ENCODE measurements around the gene ENDOV.

Gene ENDOV

DNA sequence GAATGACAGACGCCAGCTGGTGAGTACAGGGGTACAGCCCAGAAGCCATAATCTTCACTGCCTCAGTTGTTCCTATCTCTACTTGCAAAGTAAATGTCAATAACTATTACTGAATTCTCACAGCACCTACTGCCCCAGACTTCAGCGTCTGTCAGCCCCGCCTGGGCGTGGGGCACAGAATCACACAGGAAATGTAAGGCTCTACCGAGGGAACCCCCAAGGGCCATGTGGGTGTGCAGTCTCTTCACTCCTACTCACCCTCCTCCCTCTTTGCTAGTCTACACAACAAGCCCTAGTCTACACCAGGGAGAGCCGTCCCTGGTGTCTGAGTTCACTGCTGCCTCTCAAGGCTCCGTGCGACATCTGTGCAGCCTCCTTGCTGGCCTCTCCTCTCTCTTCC is 57.0 kb downstream of the ENDOV start:
- DNase-seq, result no peak
- Histone ChIP-seq H3K27me3 (ENCODE audit: insufficient read depth, low read length) (peaks cover 43% of the 10 kb centered on the region), H2BK5ac (ENCODE audit: low read depth, low read length, poor library complexity) (no peak overlapping the region), H2BK120ac (ENCODE audit: insufficient read depth, low read length, poor library complexity) (no peak overlapping the region), H2AFZ (ENCODE audit: insufficient read depth, low read length, poor library complexity) (no peak overlapping the region), H3K9me3 (ENCODE audit: insufficient read depth, low read depth, low read length) (peaks cover 5% of the 10 kb centered on the region), H3K9ac (ENCODE audit: low read length) (no peak overlapping the region), H3K4me1 (ENCODE audit: control insufficient read depth in 1 of 2, insufficient read depth in 2 of 2, low read length in 2 of 2) (peaks cover 0 to 4% of the 10 kb centered on the region in 2 experiments), H3K4me2 (ENCODE audit: low read length) (no peak overlapping the region), H3K4me3 (ENCODE audit: low read depth, low read length) (no peak overlapping the region), H2AK5ac (ENCODE audit: low read length) (no peak overlapping the region), H4K91ac (ENCODE audit: low read depth, low read length) (no peak overlapping the region), H4K12ac (ENCODE audit: low read depth, low read length) (no peak overlapping the region), H3K36me3 (ENCODE audit: control insufficient read depth in 1 of 2, insufficient read depth in 2 of 2, low read length in 2 of 2) (no peaks in the 10 kb centered on the region), H3K18ac (ENCODE audit: low read length) (no peak overlapping the region), H3K4ac (ENCODE audit: low read depth, low read length) (no peak overlapping the region), H4K8ac (ENCODE audit: low read depth, low read length) (no peak overlapping the region), H3K27ac (ENCODE audit: low read depth, low read length) (no peak overlapping the region), H3K79me1 (ENCODE audit: low read length) (no peaks in the 10 kb centered on the region), H2BK12ac (ENCODE audit: low read length) (no peak overlapping the region), H3K79me2 (ENCODE audit: control insufficient read depth, insufficient read depth, low read length, poor library complexity) (no peaks in the 10 kb centered on the region), H3K14ac (ENCODE audit: low read length) (no peak overlapping the region), H3K23ac (ENCODE audit: low read length) (no peak overlapping the region)
- no CpG with 5 or more reads among the region's 8 CpGs for WGBS (ENCODE audit: extremely low coverage, insufficient coverage, insufficient read length)

DNA sequence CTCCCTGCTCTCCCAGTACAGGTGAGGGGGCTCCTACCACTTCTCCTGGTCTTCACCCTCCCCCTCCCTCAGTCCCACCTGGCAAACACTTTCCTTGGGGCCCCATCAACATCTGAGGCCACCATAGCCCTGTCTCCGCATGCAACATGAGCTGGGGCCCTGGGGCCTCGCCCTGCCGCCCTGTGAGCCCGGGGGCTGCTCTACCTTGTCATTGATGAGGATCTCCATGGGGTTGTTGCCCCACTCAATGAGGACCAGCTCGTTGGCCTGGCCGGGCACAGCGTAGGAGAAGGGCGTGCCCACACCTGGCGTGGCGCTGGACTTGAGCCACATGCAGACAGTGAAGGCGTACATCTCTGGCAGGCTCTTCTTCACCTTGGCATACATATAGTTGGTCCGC is 58.0 kb downstream of the ENDOV start:
- Histone ChIP-seq H3K18ac (ENCODE audit: low read length) (no peak overlapping the region), H3K9ac (ENCODE audit: low read length) (no peak overlapping the region), H3K79me2 (ENCODE audit: control insufficient read depth, insufficient read depth, low read length, poor library complexity) (no peaks in the 10 kb centered on the region), H3K4ac (ENCODE audit: low read depth, low read length) (no peak overlapping the region), H4K91ac (ENCODE audit: low read depth, low read length) (no peak overlapping the region), H3K36me3 (ENCODE audit: control insufficient read depth in 1 of 2, insufficient read depth in 2 of 2, low read length in 2 of 2) (no peaks in the 10 kb centered on the region), H3K4me3 (ENCODE audit: low read depth, low read length) (no peak overlapping the region), H2AK5ac (ENCODE audit: low read length) (no peak overlapping the region), H3K4me1 (ENCODE audit: control insufficient read depth in 1 of 2, insufficient read depth in 2 of 2, low read length in 2 of 2) (peaks cover 3 to 4% of the 10 kb centered on the region in 2 experiments), H2BK12ac (ENCODE audit: low read length) (no peak overlapping the region), H3K27me3 (ENCODE audit: insufficient read depth, low read length) (peaks cover 53% of the 10 kb centered on the region), H3K4me2 (ENCODE audit: low read length) (no peak overlapping the region), H3K14ac (ENCODE audit: low read length) (no peak overlapping the region), H3K27ac (ENCODE audit: low read depth, low read length) (no peak overlapping the region), H3K79me1 (ENCODE audit: low read length) (no peaks in the 10 kb centered on the region), H3K23ac (ENCODE audit: low read length) (no peak overlapping the region), H2BK5ac (ENCODE audit: low read depth, low read length, poor library complexity) (no peak overlapping the region), H3K9me3 (ENCODE audit: insufficient read depth, low read depth, low read length) (peaks cover 5% of the 10 kb centered on the region), H2BK120ac (ENCODE audit: insufficient read depth, low read length, poor library complexity) (no peak overlapping the region), H4K12ac (ENCODE audit: low read depth, low read length) (no peak overlapping the region), H2AFZ (ENCODE audit: insufficient read depth, low read length, poor library complexity) (no peak overlapping the region), H4K8ac (ENCODE audit: low read depth, low read length) (no peak overlapping the region)
- no CpG with 5 or more reads among the region's 12 CpGs for WGBS (ENCODE audit: extremely low coverage, insufficient coverage, insufficient read length)
- no peak for DNase-seq

DNA sequence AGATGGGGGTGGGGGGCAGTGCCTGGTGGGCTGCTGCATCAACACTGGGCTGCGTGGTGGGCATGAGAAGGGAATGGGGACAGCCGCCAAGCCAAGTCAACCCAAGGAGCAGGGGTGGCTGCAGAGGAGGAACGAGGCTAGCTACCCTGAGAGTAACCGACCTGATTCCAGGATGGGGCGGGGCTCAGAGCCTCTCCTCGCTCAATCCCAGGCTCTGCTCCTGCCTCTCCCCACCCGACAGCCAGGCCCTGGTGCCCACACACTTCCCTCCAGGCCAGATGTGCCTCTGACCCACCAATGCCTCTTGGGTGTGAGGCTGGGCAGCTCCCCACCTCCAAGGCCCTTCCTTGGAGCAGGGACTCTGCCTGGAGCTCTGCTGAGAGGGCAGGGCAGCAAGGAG is 58.7 kb downstream of the ENDOV start:
- H3K4me2 ChIP-seq (ENCODE audit: low read length), result no peak overlapping the region
- WGBS (ENCODE audit: extremely low coverage, insufficient coverage, insufficient read length), result no CpG with 5 or more reads among the region's 7 CpGs
- H3K4me3 ChIP-seq (ENCODE audit: low read depth, low read length), result no peak overlapping the region
- H4K91ac ChIP-seq (ENCODE audit: low read depth, low read length), result no peak overlapping the region
- H3K79me2 ChIP-seq (ENCODE audit: control insufficient read depth, insufficient read depth, low read length, poor library complexity), result no peaks in the 10 kb centered on the region
- H3K4me1 ChIP-seq (ENCODE audit: control insufficient read depth in 1 of 2, insufficient read depth in 2 of 2, low read length in 2 of 2), result peaks cover 3 to 4% of the 10 kb centered on the region in 2 experiments
- no peak overlapping the region for H2BK120ac ChIP-seq (ENCODE audit: insufficient read depth, low read length, poor library complexity)
- H3K23ac ChIP-seq (ENCODE audit: low read length), result no peak overlapping the region
- H4K8ac ChIP-seq (ENCODE audit: low read depth, low read length), result no peak overlapping the region
- H2AFZ ChIP-seq (ENCODE audit: insufficient read depth, low read length, poor library complexity), result no peak overlapping the region
- DNase-seq, result no peak
- H3K18ac ChIP-seq (ENCODE audit: low read length), result no peak overlapping the region
- H3K27ac ChIP-seq (ENCODE audit: low read depth, low read length), result no peak overlapping the region
- no peaks in the 10 kb centered on the region for H3K36me3 ChIP-seq (ENCODE audit: control insufficient read depth in 1 of 2, insufficient read depth in 2 of 2, low read length in 2 of 2)
- H2AK5ac ChIP-seq (ENCODE audit: low read length), result no peak overlapping the region
- H3K9ac ChIP-seq (ENCODE audit: low read length), result no peak overlapping the region
- no peak overlapping the region for H3K4ac ChIP-seq (ENCODE audit: low read depth, low read length)
- no peak overlapping the region for H3K14ac ChIP-seq (ENCODE audit: low read length)
- H3K9me3 ChIP-seq (ENCODE audit: insufficient read depth, low read depth, low read length), result peaks cover 7% of the 10 kb centered on the region
- no peak overlapping the region for H2BK5ac ChIP-seq (ENCODE audit: low read depth, low read length, poor library complexity)
- H4K12ac ChIP-seq (ENCODE audit: low read depth, low read length), result no peak overlapping the region
- peaks cover 60% of the 10 kb centered on the region for H3K27me3 ChIP-seq (ENCODE audit: insufficient read depth, low read length)
- H3K79me1 ChIP-seq (ENCODE audit: low read length), result no peaks in the 10 kb centered on the region
- H2BK12ac ChIP-seq (ENCODE audit: low read length), result no peak overlapping the region

DNA sequence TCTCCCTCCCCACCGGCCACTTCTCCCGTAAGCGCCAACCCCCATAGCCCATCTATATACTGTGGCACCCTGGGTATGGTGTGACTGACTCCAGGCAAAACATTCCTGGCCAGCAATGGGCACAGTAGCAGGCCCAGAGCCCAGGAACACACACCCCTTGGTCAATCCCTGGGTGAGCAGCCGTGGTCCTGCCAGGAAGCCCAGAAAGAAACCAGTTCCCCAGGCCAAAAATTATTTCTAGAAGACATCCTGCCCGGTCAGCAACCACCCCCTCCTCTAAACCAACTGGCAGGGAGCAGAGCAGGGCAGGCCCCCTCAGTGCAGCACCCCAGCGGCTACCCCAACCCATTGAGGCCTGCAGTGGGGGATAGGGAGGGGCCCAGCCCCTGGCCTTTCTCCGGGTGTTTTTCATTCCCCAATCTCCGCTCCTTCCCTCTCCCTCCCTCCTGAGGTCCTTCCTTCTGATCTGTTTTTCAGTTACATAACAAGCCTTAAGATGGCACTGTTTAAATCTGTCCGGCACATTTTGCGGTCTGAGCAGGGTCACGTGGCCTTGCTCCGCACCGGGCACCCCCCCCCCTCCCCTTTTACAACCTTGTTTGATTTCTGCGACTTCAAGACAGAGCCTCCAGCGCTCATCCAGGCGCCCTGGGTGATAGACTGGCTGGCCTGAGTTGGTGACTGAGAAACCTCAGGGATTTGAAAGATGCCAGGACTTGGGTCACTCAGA is 59.4 kb downstream of the ENDOV start:
- Histone ChIP-seq H3K9ac (ENCODE audit: low read length) (no peak overlapping the region), H3K27ac (ENCODE audit: low read depth, low read length) (no peak overlapping the region), H3K9me3 (ENCODE audit: insufficient read depth, low read depth, low read length) (peaks cover 9% of the 10 kb centered on the region), H2AK5ac (ENCODE audit: low read length) (no peak overlapping the region), H4K91ac (ENCODE audit: low read depth, low read length) (no peak overlapping the region), H4K12ac (ENCODE audit: low read depth, low read length) (no peak overlapping the region), H3K14ac (ENCODE audit: low read length) (no peak overlapping the region), H3K4me3 (ENCODE audit: low read depth, low read length) (no peak overlapping the region), H2BK120ac (ENCODE audit: insufficient read depth, low read length, poor library complexity) (no peak overlapping the region), H3K18ac (ENCODE audit: low read length) (no peak overlapping the region), H3K79me2 (ENCODE audit: control insufficient read depth, insufficient read depth, low read length, poor library complexity) (no peaks in the 10 kb centered on the region), H2BK5ac (ENCODE audit: low read depth, low read length, poor library complexity) (no peak overlapping the region), H3K36me3 (ENCODE audit: control insufficient read depth in 1 of 2, insufficient read depth in 2 of 2, low read length in 2 of 2) (no peaks in the 10 kb centered on the region), H2BK12ac (ENCODE audit: low read length) (no peak overlapping the region), H3K27me3 (ENCODE audit: insufficient read depth, low read length) (peaks cover 67% of the 10 kb centered on the region), H4K8ac (ENCODE audit: low read depth, low read length) (no peak overlapping the region), H3K79me1 (ENCODE audit: low read length) (no peaks in the 10 kb centered on the region), H3K4me1 (ENCODE audit: control insufficient read depth in 1 of 2, insufficient read depth in 2 of 2, low read length in 2 of 2) (peaks cover 3 to 4% of the 10 kb centered on the region in 2 experiments), H2AFZ (ENCODE audit: insufficient read depth, low read length, poor library complexity) (no peak overlapping the region), H3K4me2 (ENCODE audit: low read length) (no peak overlapping the region), H3K23ac (ENCODE audit: low read length) (no peak overlapping the region), H3K4ac (ENCODE audit: low read depth, low read length) (no peak overlapping the region)
- WGBS (ENCODE audit: extremely low coverage, insufficient coverage, insufficient read length), result no CpG with 5 or more reads among the region's 16 CpGs
- DNase-seq, result no peak

Data from trophoblast cell (in vitro differentiated cells and primary cell).